ENCODE data around the gene SVOPL. TPM values are rescaled to one million over a fixed set of nuclear protein-coding genes. Genes with fewer than 3 reads are reported as not detected.

SVOPL gene
- total RNA-seq, 1 experiment from 2014 or later, result not detected

GRCh38 chr7:138559448-138559847, 141.7 kb downstream of the SVOPL start:
- ChIA-PET POLR2A (no interaction called here), CTCF (no interaction called here)
- in situ Hi-C loops (cut with HindIII; ENCODE audit: low pct_unique_long_range_greater_than_20kb, low sequenced_read_pairs), result no loop called here
- no TSS peak for BruUV-seq (replicated peaks)
- DNase-seq (ENCODE audit: low read depth, low spot score) (no peak), ATAC-seq (no peak)
- no peaks in the 10 kb centered on the region for H3K4me1 ChIP-seq (ENCODE audit: control insufficient read depth, insufficient read depth, low read length)
- intact Hi-C loops (cut with micrococcal nuclease; ENCODE audit: unreplicated experiment), result no loop called here
- peaks cover 3% of the 10 kb centered on the region; the same call in 1 of the 2 replicates for H3K36me3 ChIP-seq (ENCODE audit: control insufficient read depth, insufficient read depth, low read length)
- H3K4me3 ChIP-seq (ENCODE audit: low read depth in 2 of 2, low read length in 2 of 2), result no peak overlapping the region
- H3K9me3 ChIP-seq (ENCODE audit: control insufficient read depth, insufficient read depth, low read depth, low read length), result peaks cover 44% of the 10 kb centered on the region
- H3K27ac ChIP-seq (ENCODE audit: low read length), result no peak overlapping the region
- H3K27me3 ChIP-seq (ENCODE audit: control insufficient read depth, insufficient read depth, low read length), result no peaks in the 10 kb centered on the region
- TF ChIP-seq REST (IDR thresholded peaks at IDR 0.05; ENCODE audit: insufficient read depth in 1 of 2, low read depth in 2 of 2, low read length in 1 of 2), result no peak
- TF ChIP-seq TCF7L2 (IDR thresholded peaks at IDR 0.05; ENCODE audit: low read depth, low read length), result no peak
- TF ChIP-seq POLR2AphosphoS5 (IDR thresholded peaks at IDR 0.05; ENCODE audit: low read depth, low read length), result no peak
- TF ChIP-seq SIN3A (IDR thresholded peaks at IDR 0.05; ENCODE audit: borderline replicate concordance, insufficient read depth, low read depth, low read length), result no peak
- no peak for TF ChIP-seq CTCF (IDR thresholded peaks at IDR 0.05)

GRCh38 chr7:138556771-138557484, 144.2 kb downstream of the SVOPL start:
- no TSS peak for BruUV-seq (replicated peaks)
- Histone ChIP-seq H3K4me3 (ENCODE audit: low read depth in 2 of 2, low read length in 2 of 2) (no peak overlapping the region), H3K4me1 (ENCODE audit: control insufficient read depth, insufficient read depth, low read length) (no peaks in the 10 kb centered on the region), H3K27ac (ENCODE audit: low read length) (no peak overlapping the region), H3K9me3 (ENCODE audit: control insufficient read depth, insufficient read depth, low read depth, low read length) (peaks cover 50% of the 10 kb centered on the region), H3K27me3 (ENCODE audit: control insufficient read depth, insufficient read depth, low read length) (no peaks in the 10 kb centered on the region), H3K36me3 (ENCODE audit: control insufficient read depth, insufficient read depth, low read length) (peaks cover 17% of the 10 kb centered on the region)
- POLR2A ChIA-PET, result no interaction called here
- in situ Hi-C loops (cut with HindIII; ENCODE audit: low pct_unique_long_range_greater_than_20kb, low sequenced_read_pairs) (no loop called here), intact Hi-C loops (cut with micrococcal nuclease; ENCODE audit: unreplicated experiment) (no loop called here)
- CTCF ChIA-PET, result no interaction called here
- peak; percentile 2 for DNase-seq (ENCODE audit: low read depth, low spot score)
- no peak for TF ChIP-seq TCF7L2 (IDR thresholded peaks at IDR 0.05; ENCODE audit: low read depth, low read length)
- TF ChIP-seq CTCF (IDR thresholded peaks at IDR 0.05), result no peak
- no peak for TF ChIP-seq REST (IDR thresholded peaks at IDR 0.05; ENCODE audit: insufficient read depth in 1 of 2, low read depth in 2 of 2, low read length in 1 of 2)
- TF ChIP-seq POLR2AphosphoS5 (IDR thresholded peaks at IDR 0.05; ENCODE audit: low read depth, low read length), result no peak
- no peak for TF ChIP-seq SIN3A (IDR thresholded peaks at IDR 0.05; ENCODE audit: borderline replicate concordance, insufficient read depth, low read depth, low read length)
- no peak for ATAC-seq
